Measurements from ENCODE around the gene PDHA1.

The PDHA1 gene

DNA sequence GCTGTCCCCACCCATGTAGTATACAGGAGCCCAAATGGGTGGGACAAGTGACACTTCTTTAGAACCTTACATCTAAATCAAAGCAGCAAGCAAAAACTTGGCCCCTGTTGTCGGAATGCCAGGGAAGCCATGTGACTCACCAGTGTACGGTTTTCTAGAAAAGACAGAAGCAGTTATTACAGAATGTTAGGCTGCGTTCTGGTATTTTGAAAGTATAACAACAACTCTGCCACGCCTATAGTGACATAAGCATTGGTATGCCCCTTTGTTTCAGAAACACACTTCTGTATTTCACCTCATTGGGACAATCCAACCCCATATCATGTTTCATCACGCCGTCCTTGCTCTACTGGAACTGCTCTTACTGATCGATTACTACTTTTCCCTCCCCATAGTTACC is 14.8 kb downstream of the PDHA1 start:
- TF ChIP-seq ARNTL (CRISPR knock-in tag; IDR thresholded peaks at IDR 0.05; ENCODE audit: borderline replicate concordance, low read depth) (no peak), ISL1 (CRISPR knock-in tag; IDR thresholded peaks at IDR 0.05) (no peak), BACH2 (CRISPR knock-in tag; IDR thresholded peaks at IDR 0.05; ENCODE audit: borderline replicate concordance) (no peak), ESRRG (CRISPR knock-in tag; IDR thresholded peaks at IDR 0.05) (no peak), PPARA (CRISPR knock-in tag; IDR thresholded peaks at IDR 0.05; ENCODE audit: borderline replicate concordance) (no peak), ZFP3 (CRISPR knock-in tag; IDR thresholded peaks at IDR 0.05) (no peak), TOX (CRISPR knock-in tag; IDR thresholded peaks at IDR 0.05; ENCODE audit: borderline replicate concordance) (no peak), ZNF565 (CRISPR knock-in tag; conservative IDR thresholded peaks at IDR 0.05; ENCODE audit: low read depth) (no peak), CSDC2 (CRISPR knock-in tag; IDR thresholded peaks at IDR 0.05) (no peak), TCF4 (CRISPR knock-in tag; IDR thresholded peaks at IDR 0.05; ENCODE audit: borderline replicate concordance) (no peak), SNAI2 (CRISPR knock-in tag; IDR thresholded peaks at IDR 0.05) (no peak), ZC3H10 (CRISPR knock-in tag; IDR thresholded peaks at IDR 0.05) (no peak), ZFP30 (CRISPR knock-in tag; IDR thresholded peaks at IDR 0.05) (no peak)
- TF ChIP-seq, protein P1, sequence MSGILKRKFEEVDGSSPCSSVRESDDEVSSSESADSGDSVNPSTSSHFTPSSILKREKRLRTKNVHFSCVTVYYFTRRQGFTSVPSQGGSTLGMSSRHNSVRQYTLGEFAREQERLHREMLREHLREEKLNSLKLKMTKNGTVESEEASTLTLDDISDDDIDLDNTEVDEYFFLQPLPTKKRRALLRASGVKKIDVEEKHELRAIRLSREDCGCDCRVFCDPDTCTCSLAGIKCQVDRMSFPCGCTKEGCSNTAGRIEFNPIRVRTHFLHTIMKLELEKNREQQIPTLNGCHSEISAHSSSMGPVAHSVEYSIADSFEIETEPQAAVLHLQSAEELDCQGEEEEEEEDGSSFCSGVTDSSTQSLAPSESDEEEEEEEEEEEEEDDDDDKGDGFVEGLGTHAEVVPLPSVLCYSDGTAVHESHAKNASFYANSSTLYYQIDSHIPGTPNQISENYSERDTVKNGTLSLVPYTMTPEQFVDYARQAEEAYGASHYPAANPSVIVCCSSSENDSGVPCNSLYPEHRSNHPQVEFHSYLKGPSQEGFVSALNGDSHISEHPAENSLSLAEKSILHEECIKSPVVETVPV (CRISPR knock-in tag; IDR thresholded peaks at IDR 0.05), result no peak
- TF ChIP-seq, protein P2, sequence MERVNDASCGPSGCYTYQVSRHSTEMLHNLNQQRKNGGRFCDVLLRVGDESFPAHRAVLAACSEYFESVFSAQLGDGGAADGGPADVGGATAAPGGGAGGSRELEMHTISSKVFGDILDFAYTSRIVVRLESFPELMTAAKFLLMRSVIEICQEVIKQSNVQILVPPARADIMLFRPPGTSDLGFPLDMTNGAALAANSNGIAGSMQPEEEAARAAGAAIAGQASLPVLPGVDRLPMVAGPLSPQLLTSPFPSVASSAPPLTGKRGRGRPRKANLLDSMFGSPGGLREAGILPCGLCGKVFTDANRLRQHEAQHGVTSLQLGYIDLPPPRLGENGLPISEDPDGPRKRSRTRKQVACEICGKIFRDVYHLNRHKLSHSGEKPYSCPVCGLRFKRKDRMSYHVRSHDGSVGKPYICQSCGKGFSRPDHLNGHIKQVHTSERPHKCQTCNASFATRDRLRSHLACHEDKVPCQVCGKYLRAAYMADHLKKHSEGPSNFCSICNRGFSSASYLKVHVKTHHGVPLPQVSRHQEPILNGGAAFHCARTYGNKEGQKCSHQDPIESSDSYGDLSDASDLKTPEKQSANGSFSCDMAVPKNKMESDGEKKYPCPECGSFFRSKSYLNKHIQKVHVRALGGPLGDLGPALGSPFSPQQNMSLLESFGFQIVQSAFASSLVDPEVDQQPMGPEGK (CRISPR knock-in tag; IDR thresholded peaks at IDR 0.05; ENCODE audit: borderline replicate concordance), result no peak
- TF ChIP-seq, protein P3, sequence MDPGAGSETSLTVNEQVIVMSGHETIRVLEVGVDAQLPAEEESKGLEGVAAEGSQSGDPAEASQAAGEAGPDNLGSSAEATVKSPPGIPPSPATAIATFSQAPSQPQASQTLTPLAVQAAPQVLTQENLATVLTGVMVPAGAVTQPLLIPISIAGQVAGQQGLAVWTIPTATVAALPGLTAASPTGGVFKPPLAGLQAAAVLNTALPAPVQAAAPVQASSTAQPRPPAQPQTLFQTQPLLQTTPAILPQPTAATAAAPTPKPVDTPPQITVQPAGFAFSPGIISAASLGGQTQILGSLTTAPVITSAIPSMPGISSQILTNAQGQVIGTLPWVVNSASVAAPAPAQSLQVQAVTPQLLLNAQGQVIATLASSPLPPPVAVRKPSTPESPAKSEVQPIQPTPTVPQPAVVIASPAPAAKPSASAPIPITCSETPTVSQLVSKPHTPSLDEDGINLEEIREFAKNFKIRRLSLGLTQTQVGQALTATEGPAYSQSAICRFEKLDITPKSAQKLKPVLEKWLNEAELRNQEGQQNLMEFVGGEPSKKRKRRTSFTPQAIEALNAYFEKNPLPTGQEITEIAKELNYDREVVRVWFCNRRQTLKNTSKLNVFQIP (CRISPR knock-in tag; IDR thresholded peaks at IDR 0.05; ENCODE audit: borderline replicate concordance, low read depth), result no peak
- ATAC-seq, result no peak

DNA sequence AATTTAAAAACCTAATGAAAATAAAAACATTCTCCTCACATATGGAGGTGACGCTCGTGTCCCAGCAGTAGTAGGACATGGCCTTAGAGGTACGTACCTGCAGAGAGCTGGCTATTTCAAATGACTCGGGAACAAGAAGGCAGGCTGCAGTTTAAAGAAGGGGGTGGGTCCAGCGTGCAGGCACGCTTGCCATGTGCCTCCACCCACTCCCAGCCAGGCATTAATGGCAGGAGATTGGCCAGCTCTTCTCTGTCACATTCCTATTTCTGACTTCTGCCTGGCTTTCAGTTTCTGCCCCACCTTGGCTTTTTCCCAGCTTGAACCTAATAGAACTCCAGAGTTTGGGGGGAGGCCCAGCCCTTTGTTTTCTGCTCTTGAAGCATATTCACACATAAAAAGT is 17.2 kb downstream of the PDHA1 start:
- no peak for ATAC-seq

DNA sequence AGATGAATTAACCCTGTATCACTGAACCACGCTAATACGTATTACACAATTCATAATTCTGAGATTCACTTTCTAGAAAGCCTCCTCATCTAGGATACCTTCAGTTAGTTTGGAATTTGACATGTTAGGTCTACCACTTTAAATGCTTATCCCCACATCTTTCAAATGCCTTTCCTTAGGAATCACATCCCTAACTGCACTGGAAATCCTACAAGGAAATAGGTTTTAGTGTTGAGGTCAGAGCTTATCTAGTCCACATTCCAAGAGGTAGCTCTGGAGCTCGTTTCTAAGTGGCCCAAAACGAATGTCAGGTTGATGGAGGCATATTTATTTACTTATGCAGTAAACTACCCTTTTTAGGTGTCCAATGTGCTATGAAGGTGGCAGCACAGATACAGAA is 18.0 kb downstream of the PDHA1 start:
- TF ChIP-seq ARNTL (CRISPR knock-in tag; IDR thresholded peaks at IDR 0.05; ENCODE audit: borderline replicate concordance, low read depth), result no peak
- no peak for TF ChIP-seq CSDC2 (CRISPR knock-in tag; IDR thresholded peaks at IDR 0.05)
- TF ChIP-seq, protein P4, sequence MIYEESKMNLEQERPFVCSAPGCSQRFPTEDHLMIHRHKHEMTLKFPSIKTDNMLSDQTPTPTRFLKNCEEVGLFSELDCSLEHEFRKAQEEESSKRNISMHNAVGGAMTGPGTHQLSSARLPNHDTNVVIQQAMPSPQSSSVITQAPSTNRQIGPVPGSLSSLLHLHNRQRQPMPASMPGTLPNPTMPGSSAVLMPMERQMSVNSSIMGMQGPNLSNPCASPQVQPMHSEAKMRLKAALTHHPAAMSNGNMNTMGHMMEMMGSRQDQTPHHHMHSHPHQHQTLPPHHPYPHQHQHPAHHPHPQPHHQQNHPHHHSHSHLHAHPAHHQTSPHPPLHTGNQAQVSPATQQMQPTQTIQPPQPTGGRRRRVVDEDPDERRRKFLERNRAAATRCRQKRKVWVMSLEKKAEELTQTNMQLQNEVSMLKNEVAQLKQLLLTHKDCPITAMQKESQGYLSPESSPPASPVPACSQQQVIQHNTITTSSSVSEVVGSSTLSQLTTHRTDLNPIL (CRISPR knock-in tag; IDR thresholded peaks at IDR 0.05; ENCODE audit: low read depth), result no peak
- TF ChIP-seq GLIS3 (CRISPR knock-in tag; IDR thresholded peaks at IDR 0.05), result no peak
- TF ChIP-seq OSR1 (CRISPR knock-in tag; IDR thresholded peaks at IDR 0.05), result no peak
- TF ChIP-seq, protein P3 (CRISPR knock-in tag; IDR thresholded peaks at IDR 0.05; ENCODE audit: borderline replicate concordance, low read depth), result no peak
- no peak for ATAC-seq

More for the DNA sequence above, 17.2 kb downstream of the PDHA1 start:
- TF ChIP-seq OSR1 (CRISPR knock-in tag; IDR thresholded peaks at IDR 0.05), result no peak

DNA sequence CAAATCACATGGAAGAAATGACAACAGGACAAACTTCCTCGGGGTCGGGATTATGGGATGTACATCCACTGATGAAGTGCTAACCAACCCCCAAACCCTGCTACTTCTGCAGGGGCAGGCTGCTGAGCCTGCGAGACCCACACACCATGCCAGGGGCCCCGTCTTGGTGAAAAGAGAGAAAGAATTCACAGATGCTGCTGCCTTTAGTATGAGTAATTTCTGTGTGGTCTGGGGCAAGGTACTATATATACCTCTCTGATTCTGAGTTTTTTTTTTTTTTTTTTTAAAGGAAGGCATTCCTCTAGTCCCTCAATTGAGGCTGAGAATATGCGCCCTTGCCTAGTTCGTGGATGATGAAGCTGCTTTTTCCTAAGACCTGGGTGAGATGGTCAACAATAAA is 24.8 kb downstream of the PDHA1 start:
- TF ChIP-seq BACH2 (CRISPR knock-in tag; IDR thresholded peaks at IDR 0.05; ENCODE audit: borderline replicate concordance) (no peak), CSDC2 (CRISPR knock-in tag; IDR thresholded peaks at IDR 0.05) (no peak), ESRRG (CRISPR knock-in tag; IDR thresholded peaks at IDR 0.05) (no peak), ZFP30 (CRISPR knock-in tag; IDR thresholded peaks at IDR 0.05) (no peak), PPARA (CRISPR knock-in tag; IDR thresholded peaks at IDR 0.05; ENCODE audit: borderline replicate concordance) (no peak)
- TF ChIP-seq, protein P3 (CRISPR knock-in tag; IDR thresholded peaks at IDR 0.05; ENCODE audit: borderline replicate concordance, low read depth), result no peak
- TF ChIP-seq, protein P4 (CRISPR knock-in tag; IDR thresholded peaks at IDR 0.05; ENCODE audit: low read depth), result no peak
- ATAC-seq, result no peak
